DLD1 (cell line): Measurements from ENCODE around the gene LYPD6.

Experiments used
- in situ Hi-C: cut with HindIII; loops from 2 replicates; pipeline ENCODE4 v1.10.0; 2017; ENCODE audit warnings: low sequenced_read_pairs

Gene LYPD6

GRCh38 chr2:149344105-149344504 is 13.7 kb downstream of the LYPD6 start:
- in situ Hi-C loops, result loop anchor here (25.0 kb wide), 1 partner anchor 532 kb away; no protein-coding TSS in a partner anchor

GRCh38 chr2:149346272-149346671 is 15.9 kb downstream of the LYPD6 start:
- in situ Hi-C loops, result loop anchor here (25.0 kb wide), 1 partner anchor 534 kb away; no protein-coding TSS in a partner anchor

DNA sequence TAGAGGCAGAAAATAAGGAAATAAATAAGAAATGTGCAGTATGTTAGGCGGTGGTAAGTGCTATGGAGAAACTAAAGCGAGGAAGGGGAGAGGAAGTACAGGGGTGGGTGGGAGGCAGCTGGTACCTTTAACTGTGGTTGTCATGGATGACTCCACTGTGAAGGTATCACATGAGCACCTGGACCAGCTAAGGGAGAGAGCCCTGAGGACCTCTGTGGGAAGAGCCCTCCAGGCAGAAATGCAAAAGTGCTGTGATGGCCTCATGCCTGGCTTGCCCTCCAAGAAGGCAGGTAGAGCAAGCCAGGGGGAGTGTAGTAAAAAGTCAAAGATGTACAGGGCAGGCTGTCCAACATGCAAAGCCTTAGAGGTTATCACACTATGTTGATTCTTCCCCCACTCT is 17.9 kb downstream of the LYPD6 start:
- in situ Hi-C loops, result loop anchor here (25.0 kb wide), 1 partner anchor 536 kb away; no protein-coding TSS in a partner anchor

GRCh38 chr2:149353421-149353820 is 23.0 kb downstream of the LYPD6 start:
- in situ Hi-C loops, result no loop called here

GRCh38 chr2:149355716-149356422 is 25.5 kb downstream of the LYPD6 start:
- in situ Hi-C loops, result no loop called here

DNA sequence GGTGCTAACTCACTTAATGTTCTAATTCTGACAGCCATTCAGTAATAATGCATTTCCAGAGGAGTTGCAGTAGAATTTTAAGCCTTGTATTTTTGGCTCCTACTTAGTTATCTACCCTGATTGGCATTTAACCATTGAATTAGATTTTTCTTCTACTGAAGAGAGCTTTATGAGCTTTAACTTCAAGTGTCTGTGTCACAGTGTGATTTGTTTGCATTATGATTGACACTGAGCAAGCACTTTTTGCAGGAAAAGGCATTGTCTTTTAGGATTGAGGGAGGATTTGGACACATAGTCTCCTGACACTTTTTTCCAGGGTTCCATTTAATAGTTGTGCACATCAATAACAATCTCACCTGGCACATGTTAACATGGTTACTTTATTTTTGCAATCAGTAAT is 26.7 kb downstream of the LYPD6 start:
- in situ Hi-C loops, result no loop called here

DNA sequence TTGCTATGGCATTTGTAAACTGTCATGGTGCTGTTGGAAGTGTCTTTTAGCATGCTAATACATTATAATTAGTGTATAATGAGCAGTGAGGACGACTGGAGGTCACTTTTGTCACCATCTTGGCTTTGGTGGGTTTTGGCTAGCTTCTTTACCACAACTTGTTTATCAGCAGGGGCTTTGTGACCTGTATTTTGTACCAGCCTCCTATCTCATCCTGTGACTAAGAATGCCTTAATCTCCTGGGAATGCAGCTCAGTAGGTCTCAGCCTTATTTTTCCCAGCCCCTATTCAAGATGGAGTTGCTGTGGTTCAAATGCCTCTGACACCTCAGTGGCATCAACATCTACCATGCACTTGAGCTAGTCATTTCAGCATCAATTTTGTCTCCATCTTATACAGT is 29.7 kb downstream of the LYPD6 start:
- in situ Hi-C loops, result no loop called here

DNA sequence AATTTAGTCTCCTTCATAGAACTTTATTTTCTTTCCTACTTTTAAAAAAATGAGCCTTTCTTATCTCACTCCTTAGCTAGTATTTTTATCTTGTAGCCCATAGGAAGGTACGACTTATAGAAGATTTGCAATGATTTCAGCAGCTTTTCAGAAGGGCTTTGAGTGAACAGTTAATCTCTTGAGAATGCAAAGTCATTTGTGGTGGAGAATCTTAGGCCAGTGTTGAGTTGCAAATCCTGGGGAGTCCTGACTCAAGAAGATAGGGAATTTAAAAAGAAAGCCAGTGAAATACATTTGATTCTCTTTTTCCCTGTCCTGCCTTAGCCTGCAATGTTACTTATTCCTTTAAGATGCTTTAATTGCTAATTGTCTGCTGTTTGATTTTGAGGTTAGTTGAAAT is 33.6 kb downstream of the LYPD6 start:
- in situ Hi-C loops, result no loop called here

- in situ Hi-C loops, result no loop called here
These were observed 34.5 kb downstream of the LYPD6 start for GRCh38 chr2:149364839-149365238.

DNA sequence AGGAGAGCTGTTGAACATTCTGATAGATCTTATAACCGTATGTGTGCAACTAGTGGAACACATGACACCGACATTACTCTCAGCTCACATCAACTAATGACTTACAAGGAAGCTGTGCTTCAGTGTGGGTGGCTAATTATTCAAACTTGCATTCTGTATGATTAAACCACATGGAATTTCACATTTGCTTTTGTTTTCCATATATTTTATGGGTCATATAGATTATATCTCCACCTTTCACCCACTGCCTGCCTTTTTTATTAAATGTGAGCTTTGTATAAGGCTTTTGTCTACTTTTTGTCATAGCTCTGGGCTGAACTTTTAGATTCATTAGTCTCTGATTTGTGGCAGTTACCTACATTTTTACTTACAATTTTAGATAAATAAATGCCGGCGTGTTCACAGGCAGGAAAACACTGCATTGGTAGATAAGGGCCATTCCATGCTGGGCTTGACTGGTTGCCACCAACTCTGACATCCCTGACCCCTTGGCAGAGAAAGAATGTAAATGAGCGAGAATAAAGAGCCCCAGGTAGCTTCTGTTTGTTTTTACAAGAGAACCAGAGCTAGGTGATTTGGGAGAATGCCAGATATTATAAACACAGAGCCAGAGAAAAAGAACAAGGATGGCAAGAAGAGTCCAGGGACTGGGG is 35.7 kb downstream of the LYPD6 start:
- in situ Hi-C loops, result no loop called here

DNA sequence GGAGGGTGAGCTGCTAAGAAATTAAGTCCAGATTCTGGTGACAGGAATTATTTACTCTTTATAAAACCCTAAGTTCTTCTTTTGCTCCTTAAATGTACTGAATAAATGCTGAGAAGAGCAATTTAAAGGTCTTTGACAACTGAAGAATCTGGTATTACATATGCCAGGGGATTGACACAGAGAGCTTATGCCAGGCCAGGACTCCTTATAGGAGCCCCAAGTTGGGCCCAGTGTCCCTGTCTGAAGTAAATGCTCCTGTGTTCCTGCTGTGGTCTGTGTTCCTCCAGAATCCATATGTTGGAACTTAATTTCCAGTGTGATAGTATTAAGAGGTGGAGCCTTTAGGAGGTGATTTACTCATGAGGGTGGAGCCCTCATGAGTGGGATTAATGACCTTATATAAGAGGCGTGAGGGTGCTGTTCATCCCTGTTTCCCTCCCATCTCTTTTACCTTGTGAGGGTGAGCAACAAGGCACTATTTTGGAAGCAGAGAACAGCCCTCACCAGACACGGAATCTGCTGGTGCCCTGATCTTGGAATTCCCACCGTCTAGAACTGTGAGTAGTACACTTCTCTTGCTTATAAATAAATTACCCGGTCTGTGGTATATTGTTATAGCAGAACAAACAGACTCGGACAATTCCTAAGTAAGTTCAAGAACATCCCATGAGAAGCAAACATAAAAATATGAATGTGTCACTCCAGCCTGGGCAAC is 39.8 kb downstream of the LYPD6 start:
- in situ Hi-C loops, result no loop called here

- in situ Hi-C loops, result no loop called here
These were observed 41.1 kb downstream of the LYPD6 start for GRCh38 chr2:149371476-149371875.

GRCh38 chr2:149375801-149376361 is 45.5 kb downstream of the LYPD6 start:
- in situ Hi-C loops, result no loop called here

DNA sequence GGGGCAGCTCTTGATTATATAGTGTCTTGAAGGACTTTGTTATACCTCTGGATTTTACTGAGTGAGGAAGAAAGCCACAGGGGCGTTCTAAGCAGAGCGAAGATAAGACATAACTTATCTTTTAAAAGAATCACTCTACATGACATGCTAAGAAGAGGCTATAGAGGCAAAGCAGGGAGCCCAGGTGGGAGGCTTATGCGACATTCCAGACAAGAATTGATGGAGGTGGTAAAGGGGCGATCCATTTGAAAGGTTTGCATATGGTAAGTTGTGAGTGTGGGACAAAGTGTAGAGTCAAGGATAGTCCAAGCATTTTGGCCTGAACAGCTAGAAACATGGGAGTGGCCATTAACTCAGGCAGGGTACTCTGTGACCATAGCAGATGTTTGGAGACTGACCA is 49.8 kb downstream of the LYPD6 start:
- in situ Hi-C loops, result no loop called here

DNA sequence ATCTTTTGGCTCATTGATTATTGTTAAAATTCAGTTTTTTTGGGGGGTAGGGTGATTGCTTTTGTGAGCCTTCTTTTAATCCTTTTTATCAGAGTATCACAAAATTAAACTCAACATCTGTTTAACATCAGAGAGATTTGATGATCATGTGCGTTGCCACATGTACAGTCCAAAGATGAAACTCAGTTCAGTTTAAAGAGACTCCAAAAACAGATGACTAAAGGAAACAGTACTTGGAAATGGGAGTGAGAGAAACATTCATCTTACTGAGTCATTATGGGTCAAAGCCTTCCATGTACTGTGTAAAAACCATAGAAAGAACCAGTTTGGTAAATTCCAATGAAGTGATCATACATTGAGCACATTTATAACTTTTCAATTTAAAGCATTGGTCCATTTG is 53.0 kb downstream of the LYPD6 start:
- in situ Hi-C loops, result no loop called here

- in situ Hi-C loops, result no loop called here
These were observed 55.0 kb downstream of the LYPD6 start for GRCh38 chr2:149385350-149385749.

DNA sequence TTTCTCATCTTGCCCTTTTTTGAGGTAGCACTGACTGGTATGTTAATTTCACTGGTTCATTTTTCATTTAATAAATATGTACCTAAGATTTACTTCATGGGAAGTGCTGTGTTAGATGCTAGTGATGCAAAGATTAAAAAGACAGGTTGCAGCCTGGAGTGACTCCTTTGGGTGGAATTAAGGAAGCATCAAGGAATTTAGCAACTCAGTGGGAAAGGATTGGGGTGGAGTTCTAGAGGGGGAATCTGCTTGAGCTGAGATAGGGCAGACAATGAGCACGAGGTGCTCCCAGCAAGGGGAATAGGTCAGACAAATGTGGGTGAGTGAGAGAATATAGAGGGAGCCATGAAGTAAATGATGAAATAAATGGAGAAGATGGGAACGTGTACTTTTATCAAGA is 57.0 kb downstream of the LYPD6 start:
- in situ Hi-C loops, result no loop called here

GRCh38 chr2:149388120-149388816 is 57.9 kb downstream of the LYPD6 start:
- in situ Hi-C loops, result no loop called here

- in situ Hi-C loops, result no loop called here
These were observed 59.2 kb downstream of the LYPD6 start for GRCh38 chr2:149389506-149390167.

GRCh38 chr2:149393614-149394013 is 63.2 kb downstream of the LYPD6 start:
- in situ Hi-C loops, result no loop called here
